Stimulated activated CD4-positive, alpha-beta T cell treated with anti-CD3 and anti-CD28 coated beads, Interleukin-12 subunit alpha, Interleukin-12 subunit beta, amount 100 ng/mL, for 4 hours (primary cell): ENCODE measurements around the gene G6PD.
"Not testable (repeated sequence)": the region's sequence is repeated elsewhere in the genome, so short reads cannot be mapped to it uniquely, and the experiment has no call there.

Source experiments
- DNase-seq: peaks from one replicate; pipeline ENCODE4 v3.0.0-alpha.2; 2020

Gene G6PD

DNA sequence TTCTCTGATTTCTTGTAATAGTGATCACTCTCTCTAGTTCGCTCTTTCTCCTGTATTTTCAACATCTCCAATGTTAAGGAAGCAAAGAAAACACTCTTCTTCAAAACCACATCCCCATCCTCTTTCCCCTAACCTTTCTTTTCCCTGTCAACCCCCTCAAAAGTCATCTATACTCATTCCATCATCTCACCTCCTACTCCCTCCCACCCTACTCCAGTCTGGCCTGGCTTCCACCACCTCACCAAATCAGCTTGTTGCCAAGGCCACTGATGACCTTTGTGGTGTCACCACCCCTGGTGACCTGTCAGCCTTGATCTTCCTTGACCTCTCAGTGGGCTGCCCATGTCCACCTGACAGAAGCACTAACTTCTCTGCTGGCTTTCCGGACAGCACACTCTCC, 32.9 kb downstream of the G6PD start:
- no peak for DNase-seq

DNA sequence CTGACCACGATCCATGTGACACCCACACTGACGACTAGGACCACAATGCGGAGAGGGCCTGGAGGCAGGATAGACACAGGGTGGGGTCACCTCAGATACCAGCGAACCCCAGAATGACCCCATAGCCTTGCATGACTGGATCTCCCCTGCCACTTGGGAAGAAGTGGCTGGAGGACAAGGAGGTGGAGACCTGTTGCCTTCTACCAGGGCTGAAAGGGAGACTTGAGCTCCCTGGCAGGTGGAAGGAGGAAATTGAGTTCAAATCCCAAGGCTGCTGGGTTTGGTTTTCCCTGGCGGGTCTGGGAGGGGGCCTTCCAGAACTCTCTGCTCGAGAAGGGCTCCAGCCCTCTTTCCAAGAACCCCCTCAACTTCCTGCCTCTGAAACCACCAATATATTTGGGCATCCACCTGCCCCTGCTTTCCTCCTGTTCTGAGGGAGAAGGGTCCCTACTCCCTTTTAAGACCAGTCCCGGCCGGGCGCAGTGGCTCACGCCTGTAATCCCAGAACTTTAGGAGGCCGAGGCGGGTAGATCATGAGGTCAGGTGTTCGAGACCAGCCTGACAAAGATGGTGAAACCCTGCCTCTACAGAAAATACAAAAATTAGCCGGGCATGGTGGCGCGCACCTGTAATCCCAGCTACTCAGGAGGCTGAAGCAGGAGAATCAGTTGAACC, 33.6 kb downstream of the G6PD start:
- DNase-seq: no peak

DNA sequence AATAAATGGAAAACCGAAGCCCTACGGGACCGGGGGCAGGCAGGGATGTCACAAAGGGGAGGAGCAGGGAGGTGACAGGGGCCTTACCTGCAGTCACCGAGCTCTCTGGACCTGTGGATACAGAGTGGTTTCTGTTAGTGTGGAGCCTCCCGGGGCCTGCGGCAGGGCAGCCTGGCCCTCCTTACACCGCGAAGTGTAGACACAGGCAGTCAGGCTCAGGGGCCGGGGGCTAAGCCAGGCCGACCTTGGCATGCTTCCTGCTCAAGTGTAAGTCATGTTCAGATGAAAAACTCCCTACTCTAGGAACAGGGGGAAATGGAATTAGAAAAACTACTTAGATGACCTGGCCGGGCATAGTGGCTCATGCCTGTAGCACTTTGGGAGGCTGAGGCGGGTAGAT, 34.9 kb downstream of the G6PD start:
- DNase-seq: no peak

DNA sequence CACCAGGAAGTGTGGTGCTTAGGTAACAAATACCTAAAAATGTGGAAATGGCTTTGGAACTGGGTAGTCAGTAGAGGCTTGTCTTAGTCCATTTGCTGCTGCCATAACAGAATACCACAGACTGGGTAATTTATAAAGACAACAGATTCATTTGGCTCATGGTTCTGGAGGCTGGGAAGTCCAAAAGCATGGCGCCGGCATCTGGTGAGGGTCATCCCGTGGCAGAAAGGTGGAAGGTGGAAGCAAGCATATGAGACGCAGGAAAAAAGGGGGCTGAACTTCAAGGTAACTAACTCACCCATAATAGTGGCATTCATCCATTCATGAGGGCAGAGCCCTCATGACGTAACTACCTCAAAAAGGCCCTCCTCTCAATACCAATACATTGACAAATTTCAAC, 37.2 kb downstream of the G6PD start:
- no peak for DNase-seq

DNA sequence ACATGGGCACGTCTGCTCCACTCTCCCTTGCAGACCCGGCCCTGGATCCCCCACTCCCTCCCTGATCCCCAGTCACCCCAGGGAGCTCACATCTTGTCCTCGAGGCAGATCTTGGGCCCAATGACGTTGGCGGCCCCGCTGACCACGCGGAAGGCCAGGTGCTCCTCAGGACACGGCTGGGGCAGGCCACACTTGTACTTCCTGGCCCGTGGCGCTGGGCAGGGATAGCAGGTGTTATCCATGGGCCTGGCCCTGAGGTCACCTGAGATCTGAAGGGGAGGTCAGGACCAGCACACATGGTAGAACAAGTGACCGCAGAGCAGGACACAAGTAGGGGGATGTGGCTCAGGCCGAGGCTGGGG, 38.3 kb downstream of the G6PD start:
- DNase-seq: no peak

DNA sequence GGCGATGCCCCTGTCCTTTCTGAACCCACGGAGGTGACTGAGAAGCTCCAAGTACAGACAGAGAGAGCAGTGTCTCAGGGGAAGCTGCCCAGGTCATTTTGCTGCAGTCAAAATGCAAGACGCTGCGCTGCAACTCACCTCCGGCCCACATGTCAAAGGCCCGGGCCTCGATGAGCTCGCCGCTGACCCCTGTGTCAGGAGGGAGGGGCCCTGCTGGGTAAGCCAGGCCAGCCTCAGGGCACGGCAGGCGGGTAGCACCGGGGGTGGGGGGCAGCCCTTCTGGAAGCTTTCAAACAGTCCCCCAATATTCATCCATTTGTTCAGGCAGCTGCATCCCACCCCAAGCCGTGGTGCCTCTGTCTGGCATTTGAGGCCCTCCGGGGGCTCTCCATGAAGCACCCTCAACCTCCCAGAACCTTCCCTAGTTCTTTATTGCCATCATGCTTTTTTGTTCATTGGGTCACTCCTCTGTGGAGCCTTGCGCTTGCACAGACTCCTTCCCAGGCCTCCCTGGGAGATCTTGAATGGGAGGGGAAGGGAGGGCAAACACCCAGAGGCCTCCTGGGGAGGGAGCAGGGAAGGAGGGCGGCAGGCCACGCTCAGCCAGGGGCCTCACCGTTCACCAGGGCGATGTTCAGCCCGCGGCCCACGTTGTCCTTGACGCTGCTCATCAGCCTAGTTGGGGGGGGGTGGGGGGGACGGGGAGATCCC, 38.8 kb downstream of the G6PD start:
- no peak for DNase-seq

DNA sequence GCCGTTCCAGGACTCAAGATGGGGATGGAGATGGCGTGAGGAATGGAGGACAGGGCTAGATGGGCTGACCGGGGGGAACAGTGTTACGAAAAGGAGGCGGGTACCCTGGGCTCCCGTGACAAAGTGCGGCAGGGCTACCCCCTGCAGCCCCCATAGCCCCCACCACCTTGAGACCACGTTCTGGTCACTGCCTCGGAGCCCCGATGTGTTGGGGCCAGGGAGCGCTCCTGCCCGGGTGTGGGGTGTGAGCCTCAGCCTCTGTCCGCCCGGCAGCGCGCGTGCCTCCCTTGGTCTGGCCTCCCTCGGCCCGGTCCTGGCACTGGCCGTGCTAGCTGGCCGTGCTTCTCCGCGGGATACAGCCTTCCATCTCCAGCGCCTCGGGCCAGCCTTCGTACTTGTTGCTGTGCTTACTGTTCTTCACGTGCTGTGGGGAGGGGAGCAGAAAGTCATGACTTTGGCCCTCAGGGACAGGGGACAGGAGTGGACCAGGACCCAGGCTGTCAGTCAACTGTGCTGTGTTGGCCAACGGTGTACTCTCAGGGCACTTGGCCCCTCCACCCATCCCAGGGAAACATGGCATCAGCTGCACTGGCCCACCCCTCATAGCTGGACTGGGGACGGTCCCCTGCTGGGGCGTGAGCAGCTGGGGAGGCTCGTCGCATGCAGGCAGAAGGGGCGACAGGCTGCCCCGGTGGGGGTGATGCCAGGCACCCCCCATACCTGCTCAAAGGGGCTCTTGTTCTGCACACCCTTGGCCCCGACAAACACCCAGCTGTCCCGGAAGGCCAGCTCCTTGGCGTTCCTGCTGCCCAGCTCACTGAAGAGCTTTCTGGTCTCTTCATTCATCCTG, 39.9 kb downstream of the G6PD start:
- no peak for DNase-seq

DNA sequence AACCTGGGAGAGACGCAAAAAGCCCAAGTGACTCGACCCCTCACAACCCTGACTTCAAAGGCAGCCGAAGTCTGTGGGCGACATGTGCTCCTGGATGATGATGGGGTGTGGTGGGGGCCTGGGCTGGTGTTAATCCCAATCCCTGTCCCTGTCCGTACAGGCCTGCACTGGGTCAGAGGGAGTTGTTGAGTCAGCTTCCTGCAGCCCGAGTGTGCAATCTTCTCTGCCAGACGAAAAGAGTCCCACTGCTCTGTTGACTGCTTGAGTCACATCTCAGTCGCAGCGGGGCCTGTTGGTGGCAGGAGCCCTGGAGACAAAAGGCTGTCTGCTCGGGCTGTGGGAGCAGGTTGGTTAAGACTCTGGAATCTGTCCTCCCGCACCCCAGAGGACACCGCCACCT, 40.9 kb downstream of the G6PD start:
- DNase-seq: no peak

DNA sequence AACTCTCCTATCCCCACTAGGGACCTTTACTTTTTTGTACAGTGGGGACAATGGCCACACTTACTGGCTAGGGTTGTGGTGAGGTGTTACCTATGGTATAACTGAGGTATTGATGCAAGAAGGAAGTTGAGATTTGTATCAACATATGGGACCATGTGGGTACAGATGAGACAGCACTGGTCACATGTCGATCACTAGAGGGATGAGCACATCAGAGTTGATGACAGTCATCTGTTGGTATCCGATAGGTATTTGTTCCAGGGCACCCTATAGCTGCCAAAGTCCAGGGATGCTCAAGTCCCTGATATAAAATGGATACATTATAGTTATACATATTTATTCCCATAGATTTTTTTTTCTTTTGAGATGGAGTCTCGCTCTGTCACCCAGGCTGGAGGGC, 43.7 kb downstream of the G6PD start:
- DNase-seq: no peak

DNA sequence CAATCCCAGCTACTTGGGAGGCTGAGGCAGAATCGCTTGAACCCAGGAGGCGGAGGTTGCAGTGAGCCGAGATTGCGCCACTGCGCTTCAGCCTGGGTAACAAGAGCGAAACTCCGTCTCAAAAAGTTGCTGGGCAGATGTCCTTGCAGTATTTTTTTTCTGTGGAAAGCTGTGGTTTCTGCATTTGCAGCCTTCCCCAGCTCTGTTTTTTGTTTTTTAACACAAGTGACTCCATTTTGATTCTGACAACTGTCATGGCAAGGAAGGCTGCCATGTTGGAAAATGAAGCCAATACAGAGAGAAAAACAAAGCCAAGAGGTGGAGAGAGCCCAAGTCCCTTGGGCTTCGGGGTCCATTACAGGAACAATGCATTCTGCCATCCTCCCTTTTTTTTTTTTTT, 44.5 kb downstream of the G6PD start:
- no peak for DNase-seq

DNA sequence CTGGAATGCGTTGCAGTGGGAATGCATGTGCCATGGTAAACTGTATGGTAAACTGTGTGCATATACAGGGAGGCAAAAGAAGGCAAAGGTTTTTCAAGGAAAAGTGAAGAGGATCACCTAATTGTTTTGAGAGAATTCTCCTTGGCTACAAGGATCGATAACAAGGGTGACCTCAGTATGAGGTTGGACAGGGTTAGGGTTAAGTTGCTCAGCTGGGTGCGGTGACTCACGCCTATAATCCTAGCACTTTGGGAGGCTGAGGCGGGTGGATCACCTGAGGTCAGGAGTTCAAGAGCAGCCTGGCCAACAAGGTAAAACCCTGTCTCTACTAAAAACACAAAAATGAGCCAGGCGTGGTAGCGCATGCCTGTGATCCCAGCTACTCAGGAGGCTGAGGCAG, 45.2 kb downstream of the G6PD start:
- DNase-seq: not testable (repeated sequence)

DNA sequence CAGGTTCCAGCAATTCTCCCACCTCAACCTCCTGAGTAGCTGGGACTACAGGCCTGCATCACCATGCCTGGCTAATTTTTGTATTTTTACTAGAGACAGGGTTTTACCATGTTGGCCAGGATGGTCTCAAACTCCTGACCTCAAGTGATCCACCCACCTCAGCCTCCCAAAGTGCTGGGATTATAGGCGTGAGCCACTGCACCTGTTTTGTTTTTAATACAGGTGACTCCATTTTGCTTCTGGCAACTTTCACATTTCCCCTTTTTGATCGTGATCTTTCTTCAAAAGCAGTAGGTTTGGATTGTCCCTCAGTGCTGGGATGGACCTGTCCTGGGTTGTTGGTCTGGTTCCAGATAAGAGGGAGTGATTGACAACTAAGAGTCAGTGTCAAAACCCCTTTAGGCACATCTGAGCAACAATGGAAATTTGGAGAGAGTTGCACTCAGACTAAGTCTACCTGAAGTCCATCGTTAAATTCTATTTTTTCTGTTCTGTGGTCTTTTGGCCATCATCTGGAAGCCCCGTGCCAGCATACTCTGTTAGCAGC, 50.0 kb downstream of the G6PD start:
- not testable (repeated sequence) for DNase-seq

DNA sequence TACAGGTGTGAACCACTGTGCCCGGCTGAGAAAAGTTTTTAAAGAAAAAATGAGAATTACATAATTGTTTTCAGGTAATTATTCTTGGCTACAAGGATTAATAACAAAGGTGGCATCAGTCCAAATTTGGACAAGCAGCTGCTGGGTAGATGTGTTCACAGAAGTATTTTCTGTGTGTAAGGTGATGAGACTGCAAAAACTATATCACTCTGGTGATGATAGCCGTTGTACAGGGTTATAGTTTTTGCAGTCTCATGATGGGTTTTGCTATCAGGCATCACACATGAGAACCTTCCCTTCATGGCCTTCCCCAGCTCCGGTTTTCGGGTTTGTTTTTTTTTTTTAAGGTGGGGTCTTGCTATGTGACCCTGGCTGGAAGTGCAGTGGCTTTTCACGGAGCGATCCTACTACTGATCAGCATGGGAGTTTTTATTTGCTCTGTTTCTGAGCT, 51.1 kb downstream of the G6PD start:
- no peak for DNase-seq

DNA sequence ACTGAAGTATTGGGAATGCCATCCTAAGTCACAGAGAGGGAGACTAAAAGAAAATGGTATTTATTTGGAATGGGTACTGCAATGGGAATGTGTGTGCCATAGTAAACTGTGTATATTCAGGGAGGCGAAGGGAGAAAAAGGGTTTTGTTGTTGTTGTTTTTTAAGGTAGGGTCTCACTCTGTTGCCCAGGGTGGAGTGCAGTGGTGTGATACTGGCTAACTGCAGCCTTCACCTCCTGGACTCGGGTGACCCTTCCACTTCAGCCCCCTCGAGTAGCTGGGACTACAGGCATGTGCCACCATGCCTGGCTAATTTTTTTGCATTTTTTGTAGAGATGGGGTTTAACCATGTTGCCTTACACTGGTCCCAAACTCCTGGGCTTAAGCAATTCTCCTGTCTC, 51.9 kb downstream of the G6PD start:
- DNase-seq: no peak

DNA sequence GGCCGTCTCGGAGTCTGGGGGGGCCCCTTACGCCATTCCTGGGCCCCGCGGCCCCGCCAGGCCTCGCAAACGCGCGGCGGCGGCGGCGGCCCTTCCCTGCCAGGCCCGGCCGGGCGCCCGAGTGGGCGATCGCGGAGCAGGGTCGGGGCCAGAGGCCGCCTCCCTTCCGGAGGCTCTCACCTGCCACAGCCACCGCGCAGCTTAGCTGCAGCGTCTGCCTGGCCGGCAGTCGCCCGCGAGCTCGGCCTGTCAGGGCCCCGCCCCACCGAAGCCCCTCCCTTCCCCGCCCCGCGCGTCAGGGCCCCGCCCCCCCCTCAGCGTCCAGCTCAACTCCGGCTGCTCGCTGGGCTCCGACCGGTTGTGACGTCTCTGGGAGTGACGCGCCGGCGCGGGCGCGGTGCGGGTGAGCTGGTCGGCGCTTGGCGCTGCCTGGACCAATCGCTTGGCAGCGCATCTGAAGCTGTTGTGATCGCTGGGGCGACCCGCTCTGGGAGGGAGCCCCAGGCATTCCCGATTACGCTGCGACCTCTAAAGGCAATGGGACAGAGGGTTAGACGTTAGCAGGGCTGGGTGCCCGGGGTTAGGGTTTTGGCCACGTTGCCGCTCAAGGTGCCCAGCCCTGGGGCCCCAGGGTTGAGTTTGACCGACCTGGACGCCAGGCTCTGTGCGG, 56.1 kb downstream of the G6PD start, which contains the start of gene SLC10A3:
Gene SLC10A3, minus strand, starts transcription at position 216 of the 670 bp plus-strand sequence. CDS start 1,689 bp downstream, outside the sequence.
- DNase-seq: peak; percentile 84

DNA sequence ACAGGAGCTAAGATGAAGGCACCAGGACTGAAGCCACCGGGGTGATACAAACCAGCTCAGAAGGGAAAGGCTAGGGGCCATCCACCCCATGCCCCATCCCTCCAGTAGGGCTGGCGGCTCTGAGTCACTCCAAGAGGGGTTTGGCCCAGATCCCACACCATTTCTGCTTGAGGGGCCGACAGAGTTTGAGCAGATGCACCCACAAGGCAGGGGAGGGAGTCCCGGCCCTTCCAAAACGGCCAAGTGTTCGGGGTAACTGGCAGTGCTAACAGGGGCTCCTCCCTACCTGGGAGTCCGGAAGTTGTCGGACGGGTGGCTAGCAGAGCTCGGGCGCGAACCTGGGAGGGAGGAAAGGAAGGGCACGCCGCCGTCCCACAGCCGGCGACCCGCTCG, 56.6 kb downstream of the G6PD start:
- no peak for DNase-seq

DNA sequence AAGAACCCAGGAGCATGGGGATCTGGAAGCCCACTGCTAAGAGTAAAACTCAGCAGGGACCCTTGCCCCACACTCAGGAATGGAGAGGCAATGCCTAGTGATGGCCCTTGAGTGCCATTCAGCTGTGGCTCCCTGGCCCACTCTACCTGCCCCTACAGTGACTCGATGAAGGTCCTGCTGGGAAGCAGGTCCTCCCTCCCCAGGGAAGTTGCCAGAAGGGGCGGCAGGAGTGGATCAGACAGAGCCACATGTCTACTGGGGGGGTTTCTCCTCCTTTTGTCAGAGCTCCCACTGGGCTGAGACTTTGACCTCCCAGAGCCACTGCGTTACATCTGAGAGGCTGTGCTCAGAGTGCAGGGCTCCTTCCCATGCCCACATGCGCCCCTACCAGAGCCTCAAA, 57.5 kb downstream of the G6PD start:
- DNase-seq: no peak

DNA sequence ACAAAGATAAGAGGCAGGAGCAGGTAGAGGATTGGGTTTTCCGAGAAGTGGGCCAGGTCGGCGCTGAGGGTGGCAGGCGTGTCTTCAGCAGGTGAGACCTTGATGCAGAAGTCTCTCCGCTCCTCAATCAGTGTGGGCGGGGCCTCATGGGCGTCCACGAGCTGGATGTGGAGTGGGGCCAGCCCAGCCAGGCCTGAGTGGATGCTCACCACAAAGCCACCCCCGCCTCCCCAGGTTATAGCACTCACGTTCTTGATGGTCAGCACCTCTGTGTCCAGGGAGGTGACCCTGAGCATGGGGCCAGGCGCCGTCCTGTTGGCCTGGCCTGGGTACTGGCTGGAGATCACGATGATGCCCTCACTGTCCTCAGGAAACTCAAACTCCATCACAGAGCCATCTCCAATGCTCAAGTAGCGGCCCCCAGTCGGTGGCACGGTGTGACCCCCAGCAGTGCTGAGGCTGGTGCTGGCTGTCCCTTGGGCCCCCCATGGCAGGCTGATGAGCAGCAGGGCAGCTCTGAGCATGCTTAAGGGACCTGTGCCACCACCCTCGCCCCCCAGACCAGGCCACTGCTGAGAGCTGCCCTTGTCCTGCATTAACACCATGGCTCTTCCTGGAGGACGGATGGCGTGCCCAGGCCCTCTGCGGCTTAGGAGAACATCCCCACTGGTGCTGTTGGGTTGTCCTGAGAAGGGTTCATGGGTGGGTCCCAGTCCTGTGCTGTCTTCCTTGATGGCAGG, 58.1 kb downstream of the G6PD start:
- DNase-seq: no peak

DNA sequence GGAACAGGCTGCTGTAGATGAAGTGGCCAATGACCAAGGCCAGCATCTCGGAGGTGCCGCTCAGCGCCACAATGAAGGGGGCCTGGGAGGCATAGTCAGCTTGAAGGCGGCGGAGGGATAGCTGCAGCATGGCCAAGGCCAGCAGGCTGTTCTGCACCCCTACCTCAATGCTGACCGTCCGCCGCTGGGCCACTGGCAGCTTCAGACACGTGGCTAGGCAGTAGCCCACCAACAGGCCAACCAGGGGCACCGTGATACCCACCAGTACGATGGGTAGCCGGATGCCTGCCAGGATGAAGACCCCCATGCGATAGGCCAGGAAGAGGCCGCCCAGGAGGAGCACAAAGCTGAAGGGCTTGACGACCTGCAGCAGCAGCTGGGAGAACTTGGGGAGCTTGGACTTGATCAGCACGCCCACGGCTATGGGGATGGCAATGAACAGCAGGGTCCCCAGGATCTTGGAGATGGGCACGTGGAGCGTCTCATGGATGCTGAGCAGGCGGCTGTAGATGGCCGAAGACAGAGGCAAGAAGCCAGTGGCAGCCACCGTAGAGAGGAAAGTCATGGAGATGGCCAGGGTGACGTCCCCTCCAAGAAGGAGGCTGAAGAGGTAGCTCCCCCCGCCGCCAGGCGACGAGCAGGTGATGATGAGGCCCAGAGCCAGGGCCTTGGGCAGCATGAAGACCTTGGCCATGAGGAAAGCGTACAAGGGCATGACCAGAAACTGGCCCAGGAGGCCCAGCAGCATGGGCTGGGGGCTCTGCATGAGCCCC, 58.9 kb downstream of the G6PD start:
- DNase-seq: no peak

DNA sequence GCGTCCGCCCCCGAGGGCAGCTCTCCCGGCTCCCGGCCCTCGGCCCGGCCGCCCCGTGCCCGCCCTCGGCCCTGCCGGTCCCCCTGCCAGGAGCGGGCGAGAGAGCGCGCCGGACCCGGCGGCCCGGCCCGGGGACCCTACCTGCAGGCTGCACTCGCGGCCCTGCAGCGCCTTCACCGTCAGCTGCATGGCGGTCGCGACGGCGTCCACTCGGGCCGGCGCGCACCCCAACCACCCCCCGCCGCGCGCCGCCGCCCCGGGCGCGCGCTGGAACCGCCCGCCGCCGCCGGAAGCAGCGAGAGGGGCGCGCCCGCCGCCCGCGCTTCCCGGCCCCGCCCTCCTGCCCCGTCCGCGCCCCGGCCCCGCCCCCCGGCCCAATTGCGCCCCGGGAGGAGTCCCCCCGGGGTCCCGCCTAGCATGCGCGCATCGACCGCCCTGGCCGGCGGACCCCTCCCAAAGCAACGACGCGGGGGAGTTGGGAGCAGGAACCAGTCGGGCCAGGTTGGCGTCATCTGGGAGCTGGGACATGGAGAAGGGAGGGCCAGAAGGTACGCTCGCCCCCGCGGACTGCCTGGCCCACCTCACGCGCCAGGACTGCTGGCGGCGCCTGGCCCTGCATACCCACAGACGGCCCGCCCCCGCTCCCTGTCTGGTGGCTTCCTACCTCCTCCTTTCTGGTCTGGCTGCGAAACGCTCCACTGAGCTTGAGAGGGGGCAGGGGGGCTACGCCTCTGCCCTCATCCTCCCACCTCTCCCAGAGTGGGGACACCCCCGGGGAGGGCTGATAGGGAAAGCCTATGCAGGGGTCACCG, 60.0 kb downstream of the G6PD start, which contains the start of gene UBL4A:
Gene UBL4A, minus strand, starts transcription at position 220 of the 812 bp plus-strand sequence. Its CDS starts 31 bp downstream, at position 189.
- DNase-seq: peak; percentile 63
